CD14-positive monocyte (primary cell): ENCODE data around the gene GYS1. TPM values are rescaled to one million over a fixed set of nuclear protein-coding genes. Genes with fewer than 3 reads are reported as not detected.

Source experiments
- DNase-seq, 3 donors: peaks; one replicate each; pipeline ENCODE4 v3.0.0-alpha.2; 2011 to 2022
- H2AFZ ChIP-seq: 2 replicates; pipeline ENCODE4 v1.6.0; 2012; ENCODE audit warnings: mild to moderate bottlenecking, low read depth, low read length, inconsistent platforms; ENCODE audit not compliant: insufficient read depth, poor library complexity, severe bottlenecking
- H3K27ac ChIP-seq, 2 donors: 1 replicate in 1 of 2; 2 replicates in 1 of 2; pipeline ENCODE4 v1.5.1; 2012 to 2013; ENCODE audit warnings: low read length in 2 of 2, control low read depth in 1 of 2, inconsistent platforms in 1 of 2, low read depth in 1 of 2, mild to moderate bottlenecking in 1 of 2
- H3K27me3 ChIP-seq, 2 donors: one replicate each; pipeline versions ENCODE4 v1.6.0 to v1.6.1; 2011 to 2013; ENCODE audit warnings: low read length in 2 of 2; ENCODE audit not compliant: control insufficient read depth in 2 of 2, insufficient read depth in 2 of 2
- H3K36me3 ChIP-seq, 2 donors: replicated peaks in 1 of 2; 1 replicate in 1 of 2; 2 replicates in 1 of 2; pipeline versions ENCODE4 v1.5.1 to v1.6.1; 2012 to 2013; ENCODE audit warnings: low read length in 2 of 2, control low read depth in 1 of 2, inconsistent platforms in 1 of 2, mild to moderate bottlenecking in 1 of 2; ENCODE audit not compliant: insufficient read depth in 2 of 2, control insufficient read depth in 1 of 2
- H3K4me1 ChIP-seq, 2 donors: 1 replicate in 1 of 2; 2 replicates in 1 of 2; pipeline versions ENCODE4 v1.5.1 to v1.6.1; 2012 to 2013; ENCODE audit warnings: low read length in 2 of 2, control low read depth in 1 of 2, inconsistent platforms in 1 of 2, mild to moderate bottlenecking in 1 of 2, moderate library complexity in 1 of 2; ENCODE audit not compliant: insufficient read depth in 2 of 2, control insufficient read depth in 1 of 2
- H3K4me2 ChIP-seq: replicated peaks from 2 replicates; pipeline ENCODE3; 2012; ENCODE audit warnings: low read length, moderate library complexity, mild to moderate bottlenecking; ENCODE audit not compliant: poor library complexity, severe bottlenecking; ENCODE audit errors: extremely low read depth
- H3K4me3 ChIP-seq, 3 experiments: fragments of 200-600 bp in 1 of 3; sonication (generic) in 1 of 3; replicated peaks in 1 of 3; 1 replicate in 2 of 3; 2 replicates in 1 of 3; pipeline ENCODE4 v1.5.1; 2011 to 2013; ENCODE audit warnings: low read length in 3 of 3, mild to moderate bottlenecking in 3 of 3, control low read depth in 2 of 3, low read depth in 2 of 3, inconsistent platforms in 1 of 3, moderate library complexity in 1 of 3
- H3K79me2 ChIP-seq: 2 replicates; pipeline ENCODE4 v1.6.0; 2012; ENCODE audit warnings: mild to moderate bottlenecking, control low read depth, inconsistent platforms, low read length, moderate library complexity; ENCODE audit not compliant: insufficient read depth
- H3K9ac ChIP-seq: 2 replicates; pipeline ENCODE4 v1.6.0; 2017; ENCODE audit warnings: low read length, mild to moderate bottlenecking; ENCODE audit not compliant: insufficient read depth, poor library complexity, severe bottlenecking
- H3K9me3 ChIP-seq, 2 donors: replicated peaks in 1 of 2; 1 replicate in 1 of 2; 2 replicates in 1 of 2; pipeline versions ENCODE4 v1.5.1 to v1.6.1; 2012 to 2013; ENCODE audit warnings: low read length in 2 of 2, control low read depth in 1 of 2; ENCODE audit not compliant: control insufficient read depth in 1 of 2, insufficient read depth in 1 of 2
- H4K20me1 ChIP-seq: 2 replicates; pipeline ENCODE4 v1.6.0; 2012; ENCODE audit warnings: mild to moderate bottlenecking, low read length, control low read depth, moderate library complexity; ENCODE audit not compliant: insufficient read depth
- H3K27ac Mint-ChIP-seq, 7 donors: one replicate each; pipeline ENCODE4 v1.8.0; 2020; ENCODE audit warnings: mild to moderate bottlenecking in 7 of 7, mixed read lengths in 7 of 7, moderate library complexity in 6 of 7, inconsistent platforms in 2 of 7
- H3K27me3 Mint-ChIP-seq, 3 donors: one replicate each; pipeline ENCODE4 v1.8.0; 2021 to 2022; ENCODE audit warnings: low read depth in 3 of 3, mild to moderate bottlenecking in 3 of 3, mixed read lengths in 3 of 3, moderate library complexity in 3 of 3, inconsistent platforms in 1 of 3
- H3K36me3 Mint-ChIP-seq, 2 donors: one replicate each; pipeline ENCODE4 v1.8.0; 2020; ENCODE audit warnings: mixed read lengths in 2 of 2, inconsistent platforms in 1 of 2, mild to moderate bottlenecking in 1 of 2
- H3K4me1 Mint-ChIP-seq: one replicate; pipeline ENCODE4 v1.8.0; 2020; ENCODE audit warnings: mild to moderate bottlenecking, mixed read lengths
- H3K4me3 Mint-ChIP-seq, 2 donors: one replicate each; pipeline ENCODE4 v1.8.0; 2020; ENCODE audit warnings: mild to moderate bottlenecking in 2 of 2, mixed read lengths in 2 of 2, moderate library complexity in 1 of 2
- H3K9me3 Mint-ChIP-seq, 7 donors: one replicate each; pipeline ENCODE4 v1.8.0; 2020 to 2022; ENCODE audit warnings: mixed read lengths in 7 of 7, mild to moderate bottlenecking in 6 of 7, moderate library complexity in 6 of 7, inconsistent platforms in 2 of 7
- CTCF ChIP-seq: fragments of 200-600 bp; IDR thresholded peaks from one replicate; pipeline ENCODE4 v1.8.0; 2022; ENCODE audit warnings: antibody characterized with exemption, mild to moderate bottlenecking
- WGBS: methylation state at CpG from one replicate; pipeline ENCODE4 v1.1.5; 2013; ENCODE audit warnings: missing lambda C conversion rate; ENCODE audit not compliant: insufficient coverage; 5-methylcytosine and 5-hydroxymethylcytosine counted together
- intact Hi-C, 2 donors: fragments of 100-400 bp; cut with micrococcal nuclease; formaldehyde crosslinking; loops; one replicate each; pipeline versions ENCODE4 v1.15.0 to v1.15.1; 2023
- polyA plus RNA-seq, 3 donors: library from polyadenylated mRNA; depleted of rRNA in 1 of 3; unstranded in 2 of 3; stranded (reverse) in 1 of 3; fragments of 300-500 nt in 2 of 3; fragments of >200 nt in 1 of 3; fragmentation: Illumina TruSeq in 2 of 3; gene quantifications; 1 replicate in 2 of 3; 2 replicates in 1 of 3; pipeline ENCODE4 v1.2.3, GENCODE V29; 2012 to 2021

Gene GYS1
- polyA plus RNA-seq, 3 donors: 13.3 to 26.0 (median 21.3) TPM

GRCh38 chr19:48954595-48955307 is 38.4 kb downstream of the GYS1 start, which contains the start of gene BAX:
Gene BAX, plus strand, starts transcription at chr19:48954875. Its CDS starts 54 bp downstream, at chr19:48954929.
- peaks cover 11% of the 10 kb centered on the region for H4K20me1 ChIP-seq
- Mint-ChIP-seq H3K4me1 (peaks cover 42% of the 10 kb centered on the region), H3K9me3 (no peaks in the 10 kb centered on the region), H3K27me3 (peaks cover 0 to 2% (median 0%) of the 10 kb centered on the region in 3 donors), H3K4me3 (peak within 1 kb of the TSS; percentile 82 to 88), H3K27ac (peak within 1 kb of the TSS; percentile 81 to 91 (median 87)), H3K36me3 (peaks cover 15 to 28% of the 10 kb centered on the region in 2 donors)
- peak within 1 kb of the TSS; percentile 54 to 86 for H3K27ac ChIP-seq
- H3K4me2 ChIP-seq: peak within 1 kb of the TSS; percentile 97
- peaks cover 0 to 19% of the 10 kb centered on the region in 2 donors for H3K36me3 ChIP-seq
- H3K4me3 ChIP-seq: peak within 1 kb of the TSS; percentile 79 to 97 (median 94)
- H2AFZ ChIP-seq: peak within 1 kb of the TSS; percentile 91
- H3K27me3 ChIP-seq: no peaks in the 10 kb centered on the region
- H3K9ac ChIP-seq: peak within 1 kb of the TSS; percentile 90
- H3K79me2 ChIP-seq: peaks cover 34% of the 10 kb centered on the region
- no peaks in the 10 kb centered on the region for H3K9me3 ChIP-seq
- WGBS: under 1% methylated on average over 67 of the region's 71 CpGs
- H3K4me1 ChIP-seq: peaks cover 29 to 40% of the 10 kb centered on the region in 2 donors
- peak; percentile 79 to 88 (median 80) for DNase-seq
- intact Hi-C loops: loop anchor here in 1 of 2 donors (5.0 kb wide), 1 partner anchor 52 kb away; the partner anchor contains the start of gene NUCB1
- TF ChIP-seq CTCF: no peak

GRCh38 chr19:48953990-48954594 is 39.0 kb downstream of the GYS1 start:
- TF ChIP-seq CTCF: no peak
- no peak for DNase-seq
- H3K4me1 Mint-ChIP-seq: peaks cover 37% of the 10 kb centered on the region
- Histone ChIP-seq H3K27me3 (no peaks in the 10 kb centered on the region), H3K9me3 (no peaks in the 10 kb centered on the region), H4K20me1 (peaks cover 11% of the 10 kb centered on the region), H3K79me2 (peaks cover 34% of the 10 kb centered on the region), H3K9ac (peak overlapping the region; percentile 90), H2AFZ (peak overlapping the region; percentile 91), H3K4me1 (peaks cover 23 to 33% of the 10 kb centered on the region in 2 donors), H3K4me2 (peak overlapping the region; percentile 97), H3K36me3 (peaks cover 0 to 19% of the 10 kb centered on the region in 2 donors), H3K4me3 (peak overlapping the region; percentile 47 to 94 (median 79)), H3K27ac (peak overlapping the region in 1 of 2 donors; percentile 86)
- H3K27ac Mint-ChIP-seq: peak overlapping the region in 6 of 7 donors; percentile 70 to 91 (median 82)
- intact Hi-C loops: loop anchor here in 1 of 2 donors (5.0 kb wide), 1 partner anchor 52 kb away; the partner anchor contains the start of gene NUCB1
- H3K27me3 Mint-ChIP-seq: peaks cover 0 to 2% (median 0%) of the 10 kb centered on the region in 3 donors
- H3K9me3 Mint-ChIP-seq: peaks cover 0 to 3% (median 0%) of the 10 kb centered on the region in 7 donors
- H3K36me3 Mint-ChIP-seq: peaks cover 15 to 28% of the 10 kb centered on the region in 2 donors
- WGBS: 52% methylated on average over 5 of the region's 11 CpGs
- peak overlapping the region; percentile 82 to 88 for H3K4me3 Mint-ChIP-seq
